Astrocyte (in vitro differentiated cells and primary cell): ENCODE results near the gene NNT. TPM values are rescaled to one million over a fixed set of nuclear protein-coding genes. Genes with fewer than 3 reads are reported as not detected.

Experiments
- DNase-seq: peaks from one replicate; pipeline ENCODE4 v3.0.0-alpha.2; 2010; ENCODE audit warnings: low read depth
- FAIRE-seq: peaks from 2 replicates; lab custom pipeline; 2011; peaks lifted over from hg19 to GRCh38; lab: Jason Lieb, UNC
- H2AFZ ChIP-seq: 2 replicates; pipeline ENCODE4 v1.6.0; 2012; ENCODE audit warnings: low read depth, low read length, inconsistent platforms
- H3K27ac ChIP-seq: 2 replicates; pipeline ENCODE4 v1.5.1; 2011; ENCODE audit warnings: low read depth, low read length, inconsistent platforms
- H3K27me3 ChIP-seq: 2 replicates; pipeline ENCODE4 v1.6.0; 2011; ENCODE audit warnings: low read length, inconsistent platforms; ENCODE audit not compliant: insufficient read depth
- H3K36me3 ChIP-seq: 2 replicates; pipeline ENCODE4 v1.5.1; 2011; ENCODE audit warnings: low read length, inconsistent platforms; ENCODE audit not compliant: insufficient read depth
- H3K4me1 ChIP-seq: 2 replicates; pipeline ENCODE4 v1.5.1; 2011; ENCODE audit warnings: low read length, inconsistent platforms; ENCODE audit not compliant: insufficient read depth
- H3K4me2 ChIP-seq: 2 replicates; pipeline ENCODE4 v1.6.0; 2012; ENCODE audit warnings: low read length, inconsistent platforms
- H3K4me3 ChIP-seq: 2 replicates; pipeline ENCODE4 v1.5.1; 2011; ENCODE audit warnings: low read depth, mild to moderate bottlenecking, low read length, inconsistent platforms; ENCODE audit not compliant: insufficient read depth
- H3K79me2 ChIP-seq: 2 replicates; pipeline ENCODE4 v1.6.0; 2012; ENCODE audit warnings: mild to moderate bottlenecking, low read length, inconsistent platforms; ENCODE audit not compliant: insufficient read depth
- H3K9ac ChIP-seq: 2 replicates; pipeline ENCODE4 v1.6.0; 2012; ENCODE audit warnings: mild to moderate bottlenecking, low read length, inconsistent platforms
- H3K9me3 ChIP-seq: 2 replicates; pipeline ENCODE4 v1.5.1; 2012; ENCODE audit warnings: low read depth, mild to moderate bottlenecking, low read length, inconsistent platforms; ENCODE audit not compliant: insufficient read depth
- H4K20me1 ChIP-seq: 2 replicates; pipeline ENCODE4 v1.6.0; 2012; ENCODE audit warnings: low read length, inconsistent platforms; ENCODE audit not compliant: insufficient read depth
- H3K27ac Mint-ChIP-seq: one replicate; pipeline ENCODE4 v1.8.0; 2021; ENCODE audit warnings: mild to moderate bottlenecking, mixed read lengths; ENCODE audit not compliant: unreplicated experiment
- H3K27me3 Mint-ChIP-seq: one replicate; pipeline ENCODE4 v1.8.0; 2021; ENCODE audit warnings: low read depth, mixed read lengths; ENCODE audit not compliant: unreplicated experiment
- H3K36me3 Mint-ChIP-seq: one replicate; pipeline ENCODE4 v1.8.0; 2021; ENCODE audit warnings: low read depth, mixed read lengths; ENCODE audit not compliant: unreplicated experiment
- H3K4me1 Mint-ChIP-seq: one replicate; pipeline ENCODE4 v1.8.0; 2021; ENCODE audit warnings: low read depth, mixed read lengths; ENCODE audit not compliant: unreplicated experiment
- H3K4me3 Mint-ChIP-seq: one replicate; pipeline ENCODE4 v1.8.0; 2021; ENCODE audit warnings: mild to moderate bottlenecking, moderate library complexity, mixed read lengths; ENCODE audit not compliant: unreplicated experiment
- H3K9me3 Mint-ChIP-seq: one replicate; pipeline ENCODE4 v1.8.0; 2021; ENCODE audit warnings: mild to moderate bottlenecking, mixed read lengths; ENCODE audit not compliant: unreplicated experiment
- CTCF ChIP-seq: IDR thresholded peaks from 2 replicates; pipeline ENCODE4 v1.5.1; 2011; ENCODE audit warnings: low read depth, mild to moderate bottlenecking, inconsistent platforms, low read length, moderate library complexity; ENCODE audit not compliant: insufficient read depth
- EZH2 ChIP-seq: IDR thresholded peaks from 2 replicates; pipeline ENCODE4 v1.6.1; 2012; ENCODE audit warnings: mild to moderate bottlenecking, low read length, inconsistent platforms; ENCODE audit not compliant: insufficient read depth
- total RNA-seq: library from RNA; stranded (reverse); gene quantifications from 2 replicates; pipeline ENCODE4 v1.2.1, GENCODE V29; 2021

Gene NNT
- total RNA-seq, 1 donor from 2014 or later: 44.3 TPM

- H3K27ac Mint-ChIP-seq: peak within 1 kb of the TSS; percentile 93
- Histone ChIP-seq H3K36me3 (peaks cover 10% of the 10 kb centered on the region), H3K27ac (peak within 1 kb of the TSS; percentile 77), H2AFZ (peak within 1 kb of the TSS; percentile 82), H3K9me3 (no peaks in the 10 kb centered on the region), H3K4me1 (peaks cover 10% of the 10 kb centered on the region), H3K79me2 (peaks cover 49% of the 10 kb centered on the region), H3K27me3 (no peaks in the 10 kb centered on the region), H3K9ac (peak within 1 kb of the TSS; percentile 89), H3K4me2 (peak within 1 kb of the TSS; percentile 84), H4K20me1 (peaks cover 24% of the 10 kb centered on the region), H3K4me3 (peak within 1 kb of the TSS; percentile 87)
- peak; percentile 79 for DNase-seq
- no peak for FAIRE-seq
- peak within 1 kb of the TSS; percentile 89 for H3K4me3 Mint-ChIP-seq
- no peak for TF ChIP-seq EZH2
- TF ChIP-seq CTCF: peak; percentile 14
- no peaks in the 10 kb centered on the region for H3K9me3 Mint-ChIP-seq
- H3K27me3 Mint-ChIP-seq: no peaks in the 10 kb centered on the region
- H3K36me3 Mint-ChIP-seq: no peaks in the 10 kb centered on the region
- peaks cover 5% of the 10 kb centered on the region for H3K4me1 Mint-ChIP-seq
These were observed 46.0 kb upstream of the NNT start, which contains the start of gene PAIP1 for GRCh38 chr5:43556857-43557542. Gene PAIP1, minus strand, starts transcription at chr5:43557077. Its CDS starts 231 bp downstream, at chr5:43556846.

GRCh38 chr5:43560128-43560527, 42.9 kb upstream of the NNT start:
- peaks cover 18% of the 10 kb centered on the region for H3K79me2 ChIP-seq
- Mint-ChIP-seq H3K27me3 (no peaks in the 10 kb centered on the region), H3K9me3 (no peaks in the 10 kb centered on the region), H3K27ac (no peak overlapping the region), H3K4me3 (no peak overlapping the region), H3K4me1 (peaks cover 2% of the 10 kb centered on the region), H3K36me3 (no peaks in the 10 kb centered on the region)
- no peaks in the 10 kb centered on the region for H4K20me1 ChIP-seq
- H3K27me3 ChIP-seq: no peaks in the 10 kb centered on the region
- FAIRE-seq: no peak
- no peaks in the 10 kb centered on the region for H3K9me3 ChIP-seq
- H3K9ac ChIP-seq: no peak overlapping the region
- H3K4me2 ChIP-seq: no peak overlapping the region
- DNase-seq: peak; percentile 3
- H3K4me3 ChIP-seq: no peak overlapping the region
- no peak for TF ChIP-seq CTCF
- no peak for TF ChIP-seq EZH2
- H2AFZ ChIP-seq: no peak overlapping the region
- H3K27ac ChIP-seq: no peak overlapping the region
- H3K4me1 ChIP-seq: no peaks in the 10 kb centered on the region
- no peaks in the 10 kb centered on the region for H3K36me3 ChIP-seq

DNA sequence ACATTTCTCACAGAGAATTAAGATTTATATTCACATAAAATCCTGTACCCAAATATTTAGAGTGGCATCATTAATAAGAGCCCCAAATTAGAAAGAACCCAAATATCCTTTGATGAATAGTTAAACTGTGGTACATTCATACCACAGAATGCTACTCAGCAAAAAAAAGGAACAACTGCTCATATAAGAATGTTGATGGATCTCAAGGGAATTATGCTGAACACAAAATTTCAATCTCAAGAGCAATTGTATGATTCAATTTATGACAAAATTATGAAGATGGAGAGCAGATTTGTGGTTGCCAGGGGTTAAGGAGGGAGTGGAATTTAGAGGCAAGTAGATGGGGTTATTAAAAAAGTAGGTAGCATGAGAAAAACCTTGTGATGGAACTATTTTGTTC, 41.6 kb upstream of the NNT start:
- DNase-seq (no peak), FAIRE-seq (no peak)
- H3K9me3 Mint-ChIP-seq: no peaks in the 10 kb centered on the region
- no peak overlapping the region for H3K27ac Mint-ChIP-seq
- Histone ChIP-seq H3K79me2 (peaks cover 6% of the 10 kb centered on the region), H3K4me3 (no peak overlapping the region), H3K4me2 (no peak overlapping the region), H3K27me3 (no peaks in the 10 kb centered on the region), H3K36me3 (no peaks in the 10 kb centered on the region), H3K9ac (no peak overlapping the region), H3K9me3 (no peaks in the 10 kb centered on the region), H3K4me1 (no peaks in the 10 kb centered on the region), H2AFZ (no peak overlapping the region), H4K20me1 (no peaks in the 10 kb centered on the region), H3K27ac (no peak overlapping the region)
- no peak for TF ChIP-seq EZH2
- no peak for TF ChIP-seq CTCF
- H3K36me3 Mint-ChIP-seq: no peaks in the 10 kb centered on the region
- no peaks in the 10 kb centered on the region for H3K4me1 Mint-ChIP-seq
- no peaks in the 10 kb centered on the region for H3K27me3 Mint-ChIP-seq
- H3K4me3 Mint-ChIP-seq: no peak overlapping the region
